Karpas-422 (cell line): Measurements from ENCODE around the gene MAPT. TPM values are rescaled to one million over a fixed set of nuclear protein-coding genes. Genes with fewer than 3 reads are reported as not detected.
"Not testable (repeated sequence)": the region's sequence is repeated elsewhere in the genome, so short reads cannot be mapped to it uniquely, and the experiment has no call there.

ENCODE experiments used
- DNase-seq: peaks from one replicate; pipeline ENCODE4 v3.0.0-alpha.2; 2015
- H2AFZ ChIP-seq: fragments of 200-600 bp; sonication (generic); 2 replicates; pipeline ENCODE4 v1.6.1; 2014; ENCODE audit warnings: antibody characterized with exemption, low read length, mixed read lengths
- H3K27ac ChIP-seq: fragments of 200-600 bp; sonication (generic); 2 replicates; pipeline ENCODE4 v1.5.1; 2014; ENCODE audit warnings: mild to moderate bottlenecking, low read length, moderate library complexity
- H3K27me3 ChIP-seq: fragments of 200-600 bp; sonication (generic); 2 replicates; pipeline ENCODE4 v1.6.1; 2014; ENCODE audit warnings: low read length, mixed read lengths
- H3K36me3 ChIP-seq: fragments of 200-600 bp; sonication (generic); 2 replicates; pipeline ENCODE4 v1.6.1; 2014; ENCODE audit warnings: low read length, mixed read lengths; ENCODE audit not compliant: insufficient read depth
- H3K4me1 ChIP-seq: fragments of 200-600 bp; sonication (generic); 2 replicates; pipeline ENCODE4 v1.6.1; 2014; ENCODE audit warnings: mild to moderate bottlenecking, low read length, mixed read lengths
- H3K4me2 ChIP-seq: fragments of 200-600 bp; sonication (generic); 2 replicates; pipeline ENCODE4 v1.6.1; 2014; ENCODE audit warnings: low read length, low read depth, mild to moderate bottlenecking; ENCODE audit not compliant: poor library complexity, severe bottlenecking
- H3K4me3 ChIP-seq: fragments of 200-600 bp; sonication (generic); 2 replicates; pipeline ENCODE4 v1.5.1; 2014; ENCODE audit warnings: mild to moderate bottlenecking, antibody characterized with exemption, low read length, mixed read lengths
- H3K79me2 ChIP-seq: fragments of 200-600 bp; sonication (generic); 2 replicates; pipeline ENCODE4 v1.6.1; 2014; ENCODE audit warnings: mild to moderate bottlenecking, low read length, mixed read lengths
- H3K9ac ChIP-seq: fragments of 200-600 bp; sonication (generic); 2 replicates; pipeline ENCODE4 v1.6.0; 2014; ENCODE audit warnings: low read length
- H3K9me2 ChIP-seq: fragments of 200-600 bp; sonication (generic), shearing (Covaris generic); replicated peaks from 2 replicates; pipeline ENCODE4 v1.6.0; 2014; ENCODE audit warnings: mild to moderate bottlenecking, low read length, moderate library complexity; ENCODE audit not compliant: insufficient read depth
- H3K9me3 ChIP-seq: fragments of 300-700, 200-600 bp; sonication (generic); 2 replicates; pipeline ENCODE4 v1.6.1; 2014; ENCODE audit warnings: low read length, mixed read lengths
- H4K20me1 ChIP-seq: fragments of 200-600 bp; sonication (generic); 2 replicates; pipeline ENCODE4 v1.6.1; 2014; ENCODE audit warnings: mild to moderate bottlenecking, antibody characterized with exemption, low read length, low read depth; ENCODE audit not compliant: insufficient read depth
- total RNA-seq: library from RNA; depleted of rRNA; stranded (reverse); fragments of >200 nt; shearing (Covaris generic); gene quantifications from 2 replicates; pipeline ENCODE4 v1.2.3, GENCODE V29; 2014; ENCODE audit warnings: low replicate concordance

MAPT gene
- total RNA-seq, 1 experiment from 2014 or later: 0.15 TPM

GRCh38 chr17:45852535-45853297, 41.6 kb upstream of the MAPT start:
- Histone ChIP-seq H4K20me1 (no peaks in the 10 kb centered on the region), H3K27ac (no peak overlapping the region), H3K9me2 (no peaks in the 10 kb centered on the region), H3K4me3 (no peak overlapping the region), H3K4me2 (no peak overlapping the region), H3K27me3 (no peaks in the 10 kb centered on the region), H3K79me2 (no peaks in the 10 kb centered on the region), H3K9ac (no peak overlapping the region), H3K36me3 (no peaks in the 10 kb centered on the region), H3K9me3 (no peaks in the 10 kb centered on the region), H2AFZ (no peak overlapping the region), H3K4me1 (no peaks in the 10 kb centered on the region)
- DNase-seq: peak; percentile 86

GRCh38 chr17:45854209-45854608, 40.1 kb upstream of the MAPT start:
- no peak overlapping the region for H3K4me2 ChIP-seq
- H4K20me1 ChIP-seq: no peaks in the 10 kb centered on the region
- no peak overlapping the region for H2AFZ ChIP-seq
- H3K27ac ChIP-seq: no peak overlapping the region
- no peak overlapping the region for H3K9ac ChIP-seq
- no peaks in the 10 kb centered on the region for H3K4me1 ChIP-seq
- no peaks in the 10 kb centered on the region for H3K9me2 ChIP-seq
- H3K9me3 ChIP-seq: no peaks in the 10 kb centered on the region
- no peak for DNase-seq
- H3K79me2 ChIP-seq: no peaks in the 10 kb centered on the region
- H3K36me3 ChIP-seq: no peaks in the 10 kb centered on the region
- no peak overlapping the region for H3K4me3 ChIP-seq
- no peaks in the 10 kb centered on the region for H3K27me3 ChIP-seq

GRCh38 chr17:45855691-45856336, 38.5 kb upstream of the MAPT start:
- Histone ChIP-seq H3K9me2 (no peaks in the 10 kb centered on the region), H4K20me1 (no peaks in the 10 kb centered on the region)

GRCh38 chr17:45857977-45858708, 36.2 kb upstream of the MAPT start:
- Histone ChIP-seq H3K4me2 (no peak overlapping the region), H3K27me3 (no peaks in the 10 kb centered on the region), H3K4me3 (no peak overlapping the region), H3K9me2 (no peaks in the 10 kb centered on the region), H3K9me3 (no peaks in the 10 kb centered on the region; the same call in 1 of the 2 replicates), H2AFZ (no peak overlapping the region), H4K20me1 (no peaks in the 10 kb centered on the region), H3K79me2 (no peaks in the 10 kb centered on the region), H3K36me3 (no peaks in the 10 kb centered on the region), H3K9ac (no peak overlapping the region), H3K27ac (no peak overlapping the region), H3K4me1 (no peaks in the 10 kb centered on the region)
- DNase-seq: no peak

More at GRCh38 chr17:45855691-45856336, 38.5 kb upstream of the MAPT start:
- no peaks in the 10 kb centered on the region for H3K9me3 ChIP-seq
- H2AFZ ChIP-seq: no peak overlapping the region
- no peaks in the 10 kb centered on the region for H3K27me3 ChIP-seq
- no peak overlapping the region for H3K9ac ChIP-seq
- no peak overlapping the region for H3K4me2 ChIP-seq
- no peaks in the 10 kb centered on the region for H3K79me2 ChIP-seq
- no peak overlapping the region for H3K27ac ChIP-seq
- no peaks in the 10 kb centered on the region for H3K36me3 ChIP-seq
- no peak overlapping the region for H3K4me3 ChIP-seq
- no peak for DNase-seq
- no peaks in the 10 kb centered on the region for H3K4me1 ChIP-seq

- no peaks in the 10 kb centered on the region for H3K9me2 ChIP-seq
- no peaks in the 10 kb centered on the region for H4K20me1 ChIP-seq
- no peaks in the 10 kb centered on the region for H3K4me1 ChIP-seq
- no peak overlapping the region for H3K27ac ChIP-seq
- no peaks in the 10 kb centered on the region for H3K36me3 ChIP-seq
- no peak overlapping the region for H3K9ac ChIP-seq
- DNase-seq: no peak
- H3K79me2 ChIP-seq: no peaks in the 10 kb centered on the region
- H2AFZ ChIP-seq: no peak overlapping the region
- H3K9me3 ChIP-seq: no peaks in the 10 kb centered on the region; the same call in 1 of the 2 replicates
- H3K4me2 ChIP-seq: no peak overlapping the region
- no peaks in the 10 kb centered on the region for H3K27me3 ChIP-seq
- H3K4me3 ChIP-seq: no peak overlapping the region
Observed at GRCh38 chr17:45861165-45861564, 33.2 kb upstream of the MAPT start.

GRCh38 chr17:45862127-45862526, 32.2 kb upstream of the MAPT start:
- H4K20me1 ChIP-seq, DNase-seq, H3K9ac ChIP-seq, H3K36me3 ChIP-seq, H3K27me3 ChIP-seq, H3K9me2 ChIP-seq, H3K4me1 ChIP-seq, H3K4me2 ChIP-seq, H3K27ac ChIP-seq, H3K4me3 ChIP-seq, H3K9me3 ChIP-seq, H3K79me2 ChIP-seq, H2AFZ ChIP-seq: not testable (repeated sequence)

DNA sequence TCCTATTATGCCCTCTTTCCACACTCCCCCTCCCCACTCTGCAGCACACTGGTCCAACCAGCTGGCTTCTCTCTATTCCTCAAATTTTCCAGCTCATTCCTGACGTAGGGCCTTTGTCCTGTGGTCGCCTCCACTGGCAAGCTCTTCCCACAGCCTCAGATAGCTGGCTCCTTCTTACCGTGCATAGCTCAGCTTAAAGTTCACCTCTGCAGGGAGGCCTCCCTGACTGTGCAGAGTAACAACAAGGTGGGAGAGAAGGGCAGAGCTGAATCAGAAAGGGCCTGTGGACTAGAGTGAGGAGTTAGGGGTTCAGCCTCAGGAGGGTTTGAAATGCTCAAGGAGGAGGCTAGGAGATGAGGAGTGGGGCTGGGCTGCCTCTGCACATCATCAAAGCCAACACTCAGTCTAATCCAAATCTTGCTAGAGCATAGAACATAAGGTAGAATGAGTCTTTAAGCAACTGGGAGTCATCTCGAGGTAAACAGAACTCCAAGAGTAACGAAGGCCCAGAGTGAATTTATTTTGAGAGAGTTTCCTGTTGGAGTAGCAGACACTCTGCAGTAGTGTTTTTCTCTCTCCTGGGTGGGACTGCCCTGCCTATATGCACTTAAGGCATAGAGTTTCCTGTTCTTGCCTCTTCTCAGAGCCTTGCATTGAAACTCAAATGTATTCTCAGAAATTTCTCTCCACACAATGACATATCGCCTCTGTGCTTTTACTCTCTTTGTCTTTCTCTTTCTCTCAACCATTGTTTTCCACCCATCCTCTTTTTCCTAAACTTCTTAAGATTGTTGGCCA, 30.3 kb upstream of the MAPT start:
- Histone ChIP-seq H2AFZ (no peak overlapping the region), H3K9me3 (no peaks in the 10 kb centered on the region; the same call in 1 of the 2 replicates), H3K4me1 (no peaks in the 10 kb centered on the region), H3K36me3 (no peaks in the 10 kb centered on the region), H3K9ac (no peak overlapping the region), H3K27ac (no peak overlapping the region), H4K20me1 (no peaks in the 10 kb centered on the region), H3K27me3 (peaks cover 4% of the 10 kb centered on the region; the same call in 1 of the 2 replicates), H3K79me2 (no peaks in the 10 kb centered on the region), H3K4me3 (no peak overlapping the region), H3K9me2 (no peaks in the 10 kb centered on the region), H3K4me2 (no peak overlapping the region)
- DNase-seq: no peak
